K562 treated with DMSO at 1 percent for 24 hours (cell line): Measurements from ENCODE around the gene EXOSC1. TPM values are rescaled to one million over a fixed set of nuclear protein-coding genes. Genes with fewer than 3 reads are reported as not detected.

Experiments
- total RNA-seq: library from RNA; unstranded; fragments of 300-600 nt; gene quantifications from 2 replicates; pipeline ENCODE4 v1.2.3, GENCODE V29; 2022; ENCODE audit warnings: low read depth; ENCODE audit not compliant: insufficient read depth

Gene EXOSC1, protein sequence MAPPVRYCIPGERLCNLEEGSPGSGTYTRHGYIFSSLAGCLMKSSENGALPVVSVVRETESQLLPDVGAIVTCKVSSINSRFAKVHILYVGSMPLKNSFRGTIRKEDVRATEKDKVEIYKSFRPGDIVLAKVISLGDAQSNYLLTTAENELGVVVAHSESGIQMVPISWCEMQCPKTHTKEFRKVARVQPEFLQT
- 54.5 and 59.9 TPM in 2 replicates for total RNA-seq

DNA sequence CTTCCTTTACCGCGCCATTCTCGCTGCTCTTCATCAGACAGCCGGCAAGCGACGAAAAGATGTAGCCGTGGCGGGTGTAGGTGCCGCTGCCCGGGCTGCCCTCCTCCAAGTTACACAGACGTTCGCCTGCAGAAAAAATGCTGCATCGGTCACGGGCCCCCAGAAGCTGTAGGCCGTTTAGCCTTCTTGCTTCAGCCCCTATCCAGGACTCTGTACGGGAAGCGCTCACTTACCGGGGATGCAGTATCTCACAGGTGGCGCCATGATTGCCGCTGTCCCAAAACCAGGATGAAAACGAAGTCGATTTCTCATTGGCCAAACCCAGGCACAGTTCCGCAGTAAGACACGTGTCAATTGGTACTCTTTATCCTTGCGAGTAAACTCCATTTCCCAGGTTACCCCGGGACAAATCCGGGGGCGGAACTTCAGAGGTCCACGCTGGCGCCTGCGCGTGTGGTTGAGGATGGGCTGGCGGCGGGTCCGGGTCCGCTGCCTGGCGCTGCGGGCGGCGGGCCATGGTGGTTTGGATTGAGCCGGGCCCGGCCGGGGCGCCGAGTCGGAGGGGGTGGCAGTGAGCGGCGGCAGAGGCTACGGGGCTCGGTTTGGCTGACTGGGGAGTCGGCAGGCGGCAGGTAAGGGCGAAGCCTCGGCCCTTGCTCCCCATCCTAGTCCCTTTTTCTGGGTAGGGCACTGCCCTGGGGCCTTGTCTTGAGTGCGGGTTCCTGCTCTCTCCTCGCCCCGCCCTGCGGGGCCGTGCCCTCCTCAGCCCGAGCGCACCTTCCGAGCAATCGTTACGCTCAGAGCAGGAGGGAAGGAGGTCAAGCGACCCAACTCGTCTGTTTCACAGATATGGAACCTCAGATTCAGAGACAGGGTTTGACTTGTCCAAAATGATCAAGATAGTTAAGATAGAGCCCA, at the start of gene EXOSC1, which contains the start of gene ZDHHC16:
TSS of gene EXOSC1 (minus strand) at position 285 of the 918 bp plus-strand sequence. CDS start at position 264, 21 bp downstream.
TSS of gene ZDHHC16 (plus strand) at position 454 of the 918 bp plus-strand sequence. CDS start 5,501 bp downstream, outside the sequence.

DNA sequence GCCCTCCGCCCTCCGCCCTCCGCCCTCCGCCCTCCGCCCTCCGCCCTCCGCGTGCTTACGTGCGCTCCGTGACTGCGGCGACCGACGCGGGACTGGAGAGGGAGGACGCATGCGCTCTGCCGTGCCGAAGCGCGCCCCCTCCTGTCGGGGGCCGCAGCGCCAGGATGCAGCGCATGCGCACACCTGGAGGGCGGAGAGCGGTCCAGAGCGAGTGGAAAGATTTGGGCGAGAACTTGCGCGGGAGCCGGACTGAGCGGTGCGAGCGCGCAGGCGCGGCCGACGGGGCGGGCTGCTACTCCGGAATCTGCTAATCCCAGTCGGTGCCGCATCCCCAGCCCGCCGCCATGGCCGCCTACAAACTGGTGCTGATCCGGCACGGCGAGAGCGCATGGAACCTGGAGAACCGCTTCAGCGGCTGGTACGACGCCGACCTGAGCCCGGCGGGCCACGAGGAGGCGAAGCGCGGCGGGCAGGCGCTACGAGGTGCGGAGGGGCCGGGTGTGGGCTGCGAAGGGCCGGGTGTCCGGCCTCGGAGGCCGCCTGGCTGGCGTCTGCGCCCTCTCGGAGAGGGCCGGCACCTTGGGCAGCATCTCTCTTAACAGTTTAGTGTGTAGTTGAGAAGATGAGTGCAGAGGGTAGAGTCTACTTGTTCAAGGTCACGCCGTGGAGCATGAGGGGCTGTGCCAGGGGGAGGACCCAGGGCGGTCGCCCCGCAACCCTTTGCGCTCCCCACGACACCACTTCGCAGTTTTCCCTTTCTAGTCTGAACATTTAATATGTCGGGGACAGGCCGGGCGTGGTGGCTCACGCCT, 19.6 kb downstream of the EXOSC1 start, which contains the start of gene PGAM1:
TSS of gene PGAM1 (plus strand) at position 228 of the 812 bp plus-strand sequence. CDS start at position 345, 117 bp downstream.

DNA sequence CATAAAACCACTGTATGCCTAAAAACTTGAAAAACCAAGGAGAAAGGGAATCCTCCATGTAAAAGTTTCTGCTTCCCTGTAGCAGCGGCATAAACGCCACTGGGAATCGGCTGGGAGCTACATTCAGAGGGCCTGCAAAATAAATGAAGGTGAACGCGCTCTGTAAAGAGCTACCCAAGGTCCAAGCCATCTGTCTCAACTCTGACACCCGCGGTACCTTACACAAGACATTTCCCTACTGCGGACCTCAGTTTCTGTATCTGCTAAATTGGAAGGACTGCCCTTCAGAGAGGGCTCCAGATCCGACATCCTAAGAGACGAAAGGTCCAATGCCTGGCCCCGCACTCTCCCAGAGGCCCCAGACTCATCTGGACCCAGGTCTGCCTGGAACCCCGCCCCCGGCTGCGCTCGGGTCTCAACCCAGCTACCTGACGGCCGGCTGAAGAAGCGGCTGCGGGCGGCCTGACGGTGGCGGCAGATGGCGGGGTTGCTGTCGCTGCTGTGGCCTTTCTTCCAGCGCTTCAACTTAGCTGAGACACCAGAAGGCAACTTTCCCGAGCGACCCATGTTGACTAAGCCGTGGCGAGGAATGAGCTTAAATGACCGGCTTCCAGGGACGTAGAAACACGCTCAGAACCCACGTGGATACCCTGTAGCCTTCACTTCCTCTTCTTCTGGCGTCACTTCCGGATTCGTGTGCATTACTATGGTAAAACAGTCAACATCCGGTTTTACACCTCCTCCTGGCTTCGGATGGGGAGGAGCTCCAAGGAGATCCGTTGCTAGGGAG, 44.9 kb downstream of the EXOSC1 start, which contains the start of gene RRP12:
TSS of gene RRP12 (minus strand) at position 676 of the 790 bp plus-strand sequence. CDS start at position 567, 109 bp downstream.

Other genes with a start within 250 kb of the EXOSC1 start
- 13.9 and 14.5 TPM in 2 replicates for gene ARHGAP19, start 153.4 kb downstream of the EXOSC1 start, total RNA-seq
- gene FRAT1, start 126.7 kb downstream of the EXOSC1 start, total RNA-seq: 7.0 and 7.8 TPM in 2 replicates
- gene FRAT2, start 111.3 kb downstream of the EXOSC1 start, total RNA-seq: 26.4 and 27.1 TPM in 2 replicates
- 11.3 and 12.1 TPM in 2 replicates for gene RRP12, start 44.7 kb downstream of the EXOSC1 start, total RNA-seq
- gene PGAM1, start 19.8 kb downstream of the EXOSC1 start, total RNA-seq: 193 and 195 TPM in 2 replicates
- 23.4 and 23.9 TPM in 2 replicates for gene ZDHHC16, start 169 bp upstream of the EXOSC1 start, total RNA-seq
- gene MMS19, start 52.4 kb upstream of the EXOSC1 start, total RNA-seq: 34.9 and 37.1 TPM in 2 replicates
- gene UBTD1, start 52.9 kb upstream of the EXOSC1 start, total RNA-seq: 10.2 and 10.6 TPM in 2 replicates
- not detected in 2 replicates for gene ANKRD2, start 126.8 kb upstream of the EXOSC1 start, total RNA-seq
- not detected in 2 replicates for gene HOGA1, start 138.4 kb upstream of the EXOSC1 start, total RNA-seq
- not detected in 2 replicates for gene C10orf62, start 143.7 kb upstream of the EXOSC1 start, total RNA-seq
- 10.2 and 13.4 TPM in 2 replicates for gene MORN4, start 187.5 kb upstream of the EXOSC1 start, total RNA-seq
- 27.1 and 28.2 TPM in 2 replicates for gene PI4K2A, start 194.7 kb upstream of the EXOSC1 start, total RNA-seq
- gene AVPI1, start 241.2 kb upstream of the EXOSC1 start, total RNA-seq: 14.2 and 15.3 TPM in 2 replicates